ENCODE measurements around the gene PRR35.

PRR35 gene

GRCh38 chr16:586047-586644 is 26.0 kb downstream of the PRR35 start:
- TF ChIP-seq CTCF (IDR thresholded peaks at IDR 0.05; ENCODE audit: poor library complexity, severe bottlenecking): no peak
- Histone ChIP-seq H3K36me3 (ENCODE audit: low read depth) (no peaks in the 10 kb centered on the region), H3K27ac (ENCODE audit: poor library complexity, severe bottlenecking) (no peak overlapping the region), H3K4me3 (ENCODE audit: severe bottlenecking) (no peak overlapping the region), H3K9me3 (ENCODE audit: severe bottlenecking) (no peaks in the 10 kb centered on the region), H3K4me1 (ENCODE audit: insufficient read depth, poor library complexity, severe bottlenecking) (peaks cover 4% of the 10 kb centered on the region), H3K27me3 (ENCODE audit: insufficient read depth, poor library complexity, severe bottlenecking) (no peaks in the 10 kb centered on the region)
- DNase-seq (ENCODE audit: low spot score): no peak
- ATAC-seq (ENCODE audit: low read depth): no peak

GRCh38 chr16:586645-587590 is 26.7 kb downstream of the PRR35 start:
- DNase-seq (ENCODE audit: low spot score): no peak
- H3K27me3 ChIP-seq (ENCODE audit: insufficient read depth, poor library complexity, severe bottlenecking): no peaks in the 10 kb centered on the region
- H3K36me3 ChIP-seq (ENCODE audit: low read depth): no peaks in the 10 kb centered on the region
- ATAC-seq (ENCODE audit: low read depth): no peak
- no peaks in the 10 kb centered on the region for H3K9me3 ChIP-seq (ENCODE audit: severe bottlenecking)
- peaks cover 8% of the 10 kb centered on the region for H3K4me1 ChIP-seq (ENCODE audit: insufficient read depth, poor library complexity, severe bottlenecking)
- TF ChIP-seq CTCF (IDR thresholded peaks at IDR 0.05; ENCODE audit: poor library complexity, severe bottlenecking): no peak
- peak overlapping the region; percentile 87 for H3K27ac ChIP-seq (ENCODE audit: poor library complexity, severe bottlenecking)
- H3K4me3 ChIP-seq (ENCODE audit: severe bottlenecking): no peak overlapping the region

- H3K27me3 ChIP-seq (ENCODE audit: insufficient read depth, poor library complexity, severe bottlenecking): no peaks in the 10 kb centered on the region
- H3K36me3 ChIP-seq (ENCODE audit: low read depth): no peaks in the 10 kb centered on the region
- H3K4me3 ChIP-seq (ENCODE audit: severe bottlenecking): peak overlapping the region; percentile 57
- H3K27ac ChIP-seq (ENCODE audit: poor library complexity, severe bottlenecking): peak overlapping the region; percentile 87
- no peaks in the 10 kb centered on the region for H3K9me3 ChIP-seq (ENCODE audit: severe bottlenecking)
- ATAC-seq (ENCODE audit: low read depth) (peak; percentile 9; the same call in 2 of the 3 replicates), DNase-seq (ENCODE audit: low spot score) (no peak)
- H3K4me1 ChIP-seq (ENCODE audit: insufficient read depth, poor library complexity, severe bottlenecking): peaks cover 22% of the 10 kb centered on the region
- TF ChIP-seq CTCF (IDR thresholded peaks at IDR 0.05; ENCODE audit: poor library complexity, severe bottlenecking): no peak
Observed at GRCh38 chr16:588639-588888, 28.4 kb downstream of the PRR35 start.

- H3K27ac ChIP-seq (ENCODE audit: poor library complexity, severe bottlenecking): peak overlapping the region; percentile 87
- peak overlapping the region; percentile 57 for H3K4me3 ChIP-seq (ENCODE audit: severe bottlenecking)
- no peaks in the 10 kb centered on the region for H3K27me3 ChIP-seq (ENCODE audit: insufficient read depth, poor library complexity, severe bottlenecking)
- H3K4me1 ChIP-seq (ENCODE audit: insufficient read depth, poor library complexity, severe bottlenecking): peaks cover 26% of the 10 kb centered on the region
- peak; percentile 64 for ATAC-seq (ENCODE audit: low read depth)
- TF ChIP-seq CTCF (IDR thresholded peaks at IDR 0.05; ENCODE audit: poor library complexity, severe bottlenecking): no peak
- H3K36me3 ChIP-seq (ENCODE audit: low read depth): no peaks in the 10 kb centered on the region
- DNase-seq (ENCODE audit: low spot score): peak; percentile 96
- H3K9me3 ChIP-seq (ENCODE audit: severe bottlenecking): no peaks in the 10 kb centered on the region
Observed at GRCh38 chr16:588889-589657, 28.9 kb downstream of the PRR35 start.
